CD4-positive, alpha-beta T cell treated with Interleukin-4 for 1 hour (primary cell): ENCODE data around the gene SPRING1.
"Not testable (repeated sequence)": the region's sequence is repeated elsewhere in the genome, so short reads cannot be mapped to it uniquely, and the experiment has no call there.

Source experiments
- DNase-seq, 2 donors: peaks; one replicate each; pipeline ENCODE4 v3.0.0-alpha.2; 2020 to 2022

SPRING1 gene

GRCh38 chr12:116737774-116738657 lies at the start of gene SPRING1, which contains the start of gene RNFT2:
TSS of gene SPRING1 (minus strand) at chr12:116738069. CDS start at chr12:116737900, 169 bp downstream.
TSS of gene RNFT2 (plus strand) at chr12:116738315. CDS start at chr12:116740498, 2,183 bp downstream.
- DNase-seq, result peak; percentile 99

- DNase-seq, result no peak
These were observed 46.4 kb upstream of the SPRING1 start for GRCh38 chr12:116784238-116784612.

- DNase-seq, result no peak
These were observed 45.8 kb upstream of the SPRING1 start for GRCh38 chr12:116783525-116784237.

GRCh38 chr12:116780942-116781341 lies 43.1 kb upstream of the SPRING1 start:
- no peak for DNase-seq

- no peak for DNase-seq
These were observed 41.7 kb upstream of the SPRING1 start for GRCh38 chr12:116779597-116779996.

GRCh38 chr12:116777245-116777644 lies 39.4 kb upstream of the SPRING1 start:
- no peak for DNase-seq

GRCh38 chr12:116774020-116774419 lies 36.2 kb upstream of the SPRING1 start:
- no peak for DNase-seq

GRCh38 chr12:116773276-116773731 lies 35.4 kb upstream of the SPRING1 start:
- DNase-seq, result no peak

- DNase-seq, result no peak
These were observed 33.8 kb upstream of the SPRING1 start for GRCh38 chr12:116771651-116772050.

- DNase-seq, result no peak
These were observed 28.9 kb upstream of the SPRING1 start for GRCh38 chr12:116766746-116767145.

GRCh38 chr12:116766285-116766684 lies 28.4 kb upstream of the SPRING1 start:
- no peak for DNase-seq

GRCh38 chr12:116765271-116765670 lies 27.4 kb upstream of the SPRING1 start:
- no peak for DNase-seq

- DNase-seq, result no peak
These were observed 23.6 kb upstream of the SPRING1 start for GRCh38 chr12:116761499-116761898.

GRCh38 chr12:116760622-116761020 lies 22.8 kb upstream of the SPRING1 start:
- DNase-seq, result no peak

GRCh38 chr12:116759783-116760621 lies 22.1 kb upstream of the SPRING1 start:
- DNase-seq, result peak; percentile 14 to 47

GRCh38 chr12:116754783-116755182 lies 16.9 kb upstream of the SPRING1 start:
- not testable (repeated sequence) for DNase-seq

GRCh38 chr12:116754097-116754496 lies 16.2 kb upstream of the SPRING1 start:
- DNase-seq, result not testable (repeated sequence)

GRCh38 chr12:116750298-116750697 lies 12.4 kb upstream of the SPRING1 start:
- DNase-seq, result no peak

GRCh38 chr12:116749884-116750283 lies 12.0 kb upstream of the SPRING1 start:
- no peak for DNase-seq

- no peak for DNase-seq
These were observed 7.7 kb upstream of the SPRING1 start for GRCh38 chr12:116745554-116745953.

- DNase-seq, result no peak
These were observed 6.9 kb upstream of the SPRING1 start for GRCh38 chr12:116744766-116745165.

- not testable (repeated sequence) for DNase-seq
These were observed 4.9 kb upstream of the SPRING1 start for GRCh38 chr12:116742787-116743186.

- no peak for DNase-seq
These were observed 1.6 kb upstream of the SPRING1 start for GRCh38 chr12:116739381-116739887.
